Panc1 (cell line): ENCODE results near the gene SEC11C.

Experiments
- POLR2AphosphoS5 ChIP-seq: IDR thresholded peaks from 2 replicates; pipeline ENCODE4 v1.6.1; 2012; ENCODE audit warnings: mild to moderate bottlenecking, low read depth, low read length, moderate library complexity
- TF ChIP-seq, protein P1 (sequence below): fragments of 450-650 bp; IDR thresholded peaks from 2 replicates; pipeline ENCODE4 v1.5.1; 2017; ENCODE audit warnings: mild to moderate bottlenecking

DNA sequence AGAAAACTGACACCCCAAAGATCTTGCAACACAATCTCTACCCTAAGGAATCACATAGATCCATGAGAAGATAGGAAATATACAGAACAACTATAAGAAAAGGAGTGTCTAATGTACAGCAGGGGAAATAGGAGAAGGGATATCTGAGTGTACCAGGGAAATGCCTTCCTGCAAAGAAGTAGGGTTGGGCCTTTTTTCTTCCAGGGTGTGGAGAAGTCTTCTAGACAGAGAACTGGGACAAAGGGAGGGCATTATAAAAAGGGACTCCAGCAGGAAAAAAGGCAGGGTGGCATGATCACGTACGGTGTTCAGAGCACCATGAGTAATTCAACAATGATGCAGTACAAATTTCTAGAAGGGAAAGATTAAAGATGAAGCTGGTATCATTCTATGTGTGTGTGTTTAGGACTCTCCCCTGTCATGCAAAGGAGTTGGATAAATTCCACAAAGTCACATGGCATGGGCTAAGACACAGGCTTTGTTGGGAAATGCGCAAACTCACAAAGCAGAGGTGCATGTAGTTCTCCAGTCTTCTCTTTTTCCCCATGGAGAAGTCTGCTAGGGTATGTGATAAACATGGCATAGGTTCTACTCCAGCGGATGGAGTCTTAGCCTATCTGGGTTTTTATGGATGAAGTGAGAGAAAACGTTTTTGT is 6.7 kb upstream of the SEC11C start:
- TF ChIP-seq, protein P1, sequence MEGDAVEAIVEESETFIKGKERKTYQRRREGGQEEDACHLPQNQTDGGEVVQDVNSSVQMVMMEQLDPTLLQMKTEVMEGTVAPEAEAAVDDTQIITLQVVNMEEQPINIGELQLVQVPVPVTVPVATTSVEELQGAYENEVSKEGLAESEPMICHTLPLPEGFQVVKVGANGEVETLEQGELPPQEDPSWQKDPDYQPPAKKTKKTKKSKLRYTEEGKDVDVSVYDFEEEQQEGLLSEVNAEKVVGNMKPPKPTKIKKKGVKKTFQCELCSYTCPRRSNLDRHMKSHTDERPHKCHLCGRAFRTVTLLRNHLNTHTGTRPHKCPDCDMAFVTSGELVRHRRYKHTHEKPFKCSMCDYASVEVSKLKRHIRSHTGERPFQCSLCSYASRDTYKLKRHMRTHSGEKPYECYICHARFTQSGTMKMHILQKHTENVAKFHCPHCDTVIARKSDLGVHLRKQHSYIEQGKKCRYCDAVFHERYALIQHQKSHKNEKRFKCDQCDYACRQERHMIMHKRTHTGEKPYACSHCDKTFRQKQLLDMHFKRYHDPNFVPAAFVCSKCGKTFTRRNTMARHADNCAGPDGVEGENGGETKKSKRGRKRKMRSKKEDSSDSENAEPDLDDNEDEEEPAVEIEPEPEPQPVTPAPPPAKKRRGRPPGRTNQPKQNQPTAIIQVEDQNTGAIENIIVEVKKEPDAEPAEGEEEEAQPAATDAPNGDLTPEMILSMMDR: no peak
- no peak for TF ChIP-seq POLR2AphosphoS5
